ENCODE measurements around the gene C1GALT1C1.
"Not testable (repeated sequence)": the region's sequence is repeated elsewhere in the genome, so short reads cannot be mapped to it uniquely, and the experiment has no call there.

Gene C1GALT1C1
- 9.2 reads per million, percentile 30 among the genes with 10 or more reads in this experiment for total RNA-seq

GRCh38 chrX:120629667-120630537 is at the start of gene C1GALT1C1:
TSS of gene C1GALT1C1 (minus strand) at chrX:120630054. CDS start at chrX:120627166, 2,888 bp downstream.
- peak; percentile 85 for DNase-seq

- DNase-seq = no peak
These were observed 47.3 kb upstream of the C1GALT1C1 start for GRCh38 chrX:120677004-120677652.

GRCh38 chrX:120672841-120673530 is 43.1 kb upstream of the C1GALT1C1 start:
- no peak for DNase-seq

- no peak for DNase-seq
These were observed 42.5 kb upstream of the C1GALT1C1 start for GRCh38 chrX:120672389-120672788.

GRCh38 chrX:120671963-120672362 is 42.1 kb upstream of the C1GALT1C1 start:
- DNase-seq = no peak

- no peak for DNase-seq
These were observed 38.5 kb upstream of the C1GALT1C1 start for GRCh38 chrX:120668357-120668756.

GRCh38 chrX:120664535-120664934 is 34.7 kb upstream of the C1GALT1C1 start:
- DNase-seq = not testable (repeated sequence)

GRCh38 chrX:120664081-120664480 is 34.2 kb upstream of the C1GALT1C1 start:
- no peak for DNase-seq

- DNase-seq = no peak
These were observed 32.8 kb upstream of the C1GALT1C1 start for GRCh38 chrX:120662662-120663061.

GRCh38 chrX:120660637-120661036 is 30.8 kb upstream of the C1GALT1C1 start:
- DNase-seq = no peak

- no peak for DNase-seq
These were observed 23.1 kb upstream of the C1GALT1C1 start for GRCh38 chrX:120653000-120653399.

- DNase-seq = not testable (repeated sequence)
These were observed 22.4 kb upstream of the C1GALT1C1 start for GRCh38 chrX:120652256-120652655.

GRCh38 chrX:120647127-120647526 is 17.3 kb upstream of the C1GALT1C1 start:
- no peak for DNase-seq

- no peak for DNase-seq
These were observed 13.0 kb upstream of the C1GALT1C1 start for GRCh38 chrX:120642871-120643270.

GRCh38 chrX:120638619-120639018 is 8.8 kb upstream of the C1GALT1C1 start:
- DNase-seq = no peak

GRCh38 chrX:120625371-120625770 is 4.5 kb downstream of the C1GALT1C1 start:
- no peak for DNase-seq

GRCh38 chrX:120617996-120618630 is 11.7 kb downstream of the C1GALT1C1 start:
- no peak for DNase-seq

- no peak for DNase-seq
These were observed 15.0 kb downstream of the C1GALT1C1 start for GRCh38 chrX:120614816-120615215.

- no peak for DNase-seq
These were observed 17.8 kb downstream of the C1GALT1C1 start for GRCh38 chrX:120612086-120612485.

- peak; percentile 12 for DNase-seq
These were observed 25.5 kb downstream of the C1GALT1C1 start for GRCh38 chrX:120604361-120604782.

- peak; percentile 71 for DNase-seq
These were observed 26.0 kb downstream of the C1GALT1C1 start, which contains the start of gene MCTS1 for GRCh38 chrX:120603707-120604360. TSS of gene MCTS1 (plus strand) at chrX:120604101. CDS start at chrX:120604237, 136 bp downstream.

GRCh38 chrX:120585702-120586101 is 44.2 kb downstream of the C1GALT1C1 start:
- no peak for DNase-seq

Data from effector CD4-positive, alpha-beta T cell (primary cell).